Hematopoietic multipotent progenitor cell treated with erythropoietin and hydrocortisone succinate and interleukin-3 and kit ligand, for 4 days (in vitro differentiated cells): ENCODE measurements around the gene ARHGAP28.
"Not testable (repeated sequence)": the region's sequence is repeated elsewhere in the genome, so short reads cannot be mapped to it uniquely, and the experiment has no call there.

Source experiments
- DNase-seq: peaks from one replicate; pipeline ENCODE4 v3.0.0-alpha.2; 2015

The ARHGAP28 gene

GRCh38 chr18:6821356-6821755 is 91.8 kb downstream of the ARHGAP28 start:
- DNase-seq = no peak

DNA sequence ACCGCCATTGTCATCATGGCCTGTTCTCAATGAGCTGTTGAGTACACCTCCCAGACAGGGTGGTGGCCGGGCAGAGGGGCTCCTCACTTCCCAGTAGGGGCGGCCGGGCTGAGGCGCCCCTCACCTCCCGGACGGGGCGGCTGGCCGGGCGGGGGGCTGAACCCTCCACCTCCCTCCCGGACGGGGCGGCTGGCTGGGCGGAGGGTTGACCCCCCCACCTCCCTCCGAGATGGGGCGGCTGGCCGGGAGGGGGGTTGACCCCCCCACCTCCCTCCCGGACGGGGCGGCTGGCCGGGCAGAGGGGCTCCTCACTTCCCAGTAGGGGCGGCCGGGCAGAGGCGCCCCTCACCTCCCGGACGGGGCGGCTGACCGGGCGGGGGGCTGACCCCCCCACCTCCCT is 97.6 kb downstream of the ARHGAP28 start:
- not testable (repeated sequence) for DNase-seq

DNA sequence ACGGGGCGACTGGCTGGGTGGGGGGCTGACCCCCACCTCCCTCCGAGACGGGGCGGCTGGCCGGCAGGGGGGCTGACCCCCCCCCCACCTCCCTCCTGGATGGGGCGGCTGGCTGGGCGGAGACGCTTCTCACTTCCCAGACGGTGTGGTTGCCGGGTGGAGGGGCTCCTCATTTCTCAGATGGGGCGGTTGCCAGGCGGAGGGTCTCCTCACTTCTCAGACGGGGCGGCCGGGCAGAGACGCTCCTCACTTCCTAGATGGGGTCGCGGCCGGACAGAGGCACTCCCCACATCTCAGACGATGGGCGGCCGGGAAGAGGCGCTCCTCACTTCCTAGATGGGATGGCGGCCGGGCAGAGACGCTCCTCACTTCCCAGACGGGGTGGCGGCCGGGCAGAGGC is 98.0 kb downstream of the ARHGAP28 start:
- not testable (repeated sequence) for DNase-seq

DNA sequence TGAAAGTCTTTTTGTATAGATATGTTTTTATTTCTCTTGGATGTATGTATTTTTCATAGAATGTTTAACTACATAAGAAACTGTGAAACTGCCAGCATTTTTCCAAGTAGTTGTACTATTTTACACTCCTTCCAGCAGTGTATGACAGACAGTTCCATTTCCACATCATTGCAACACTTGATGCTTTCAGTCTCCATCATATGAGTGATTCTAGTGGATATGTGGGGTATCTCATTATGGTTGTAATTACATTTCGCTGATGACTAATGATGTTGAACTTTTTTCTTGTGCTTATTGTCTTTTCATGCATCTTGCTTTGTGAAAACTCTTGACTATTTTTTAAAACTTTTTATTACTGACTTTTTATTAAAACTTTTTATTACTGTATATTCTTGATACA is 101.4 kb downstream of the ARHGAP28 start:
- no peak for DNase-seq

- no peak for DNase-seq
These were observed 105.8 kb downstream of the ARHGAP28 start for GRCh38 chr18:6835345-6835744.

- DNase-seq = no peak
These were observed 106.8 kb downstream of the ARHGAP28 start for GRCh38 chr18:6836331-6836730.

DNA sequence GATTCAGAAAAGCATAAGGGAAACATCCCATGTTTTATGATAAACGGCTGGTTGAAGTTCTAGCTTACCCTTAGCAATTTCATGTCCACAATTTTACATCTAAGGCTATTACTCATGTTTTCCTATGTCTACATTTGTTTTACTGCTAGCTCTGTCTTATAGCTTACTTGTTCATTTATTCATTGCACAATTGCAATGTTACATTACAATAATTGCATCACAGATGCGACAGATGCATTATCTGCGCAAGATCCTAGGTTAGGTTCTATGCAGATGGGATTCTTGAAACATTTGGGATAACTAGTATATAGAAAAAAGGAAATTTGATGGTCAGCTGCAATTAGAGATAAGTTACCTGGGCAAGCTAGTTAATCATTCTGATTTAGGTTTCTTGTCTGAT is 108.4 kb downstream of the ARHGAP28 start:
- no peak for DNase-seq

DNA sequence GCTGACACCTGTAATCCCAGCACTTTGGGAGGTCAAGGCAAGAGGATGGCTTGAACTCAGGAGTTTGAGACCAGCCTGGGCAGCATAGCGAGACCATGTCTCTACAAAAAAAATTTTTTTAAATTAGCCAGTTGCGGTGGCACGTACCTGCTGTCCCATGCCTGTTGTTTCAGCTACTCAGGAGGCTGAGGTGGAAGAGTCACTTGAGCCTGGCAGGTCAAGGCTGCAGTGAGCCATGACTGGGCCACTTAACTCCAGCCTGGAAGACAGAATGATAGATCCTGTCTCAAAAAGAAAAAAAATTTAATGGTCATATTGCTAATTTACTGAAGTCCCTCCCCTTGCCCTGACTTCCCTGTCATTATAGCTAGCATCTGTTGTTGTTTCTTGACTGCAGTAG is 112.6 kb downstream of the ARHGAP28 start:
- no peak for DNase-seq

DNA sequence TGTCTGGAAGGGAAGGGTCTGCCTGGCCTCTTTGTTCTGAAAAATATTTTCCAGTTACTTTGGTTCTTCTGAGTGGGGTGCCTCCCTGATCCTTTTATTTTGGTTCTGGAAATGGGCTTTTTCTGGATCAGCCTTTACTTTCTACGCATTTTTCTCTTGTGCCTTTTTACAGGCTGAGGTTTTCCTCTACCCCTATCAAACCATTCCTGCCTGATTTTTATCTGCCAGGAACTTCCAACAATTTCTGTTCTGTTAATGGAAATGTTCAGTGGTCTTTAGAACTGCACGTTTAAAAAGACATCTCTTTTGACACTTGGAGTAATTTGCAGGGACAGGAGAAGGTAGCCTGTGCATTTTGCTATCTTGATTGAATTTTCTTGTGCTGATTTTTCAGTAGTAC is 113.8 kb downstream of the ARHGAP28 start:
- no peak for DNase-seq

GRCh38 chr18:6845521-6845920 is 116.0 kb downstream of the ARHGAP28 start:
- not testable (repeated sequence) for DNase-seq

DNA sequence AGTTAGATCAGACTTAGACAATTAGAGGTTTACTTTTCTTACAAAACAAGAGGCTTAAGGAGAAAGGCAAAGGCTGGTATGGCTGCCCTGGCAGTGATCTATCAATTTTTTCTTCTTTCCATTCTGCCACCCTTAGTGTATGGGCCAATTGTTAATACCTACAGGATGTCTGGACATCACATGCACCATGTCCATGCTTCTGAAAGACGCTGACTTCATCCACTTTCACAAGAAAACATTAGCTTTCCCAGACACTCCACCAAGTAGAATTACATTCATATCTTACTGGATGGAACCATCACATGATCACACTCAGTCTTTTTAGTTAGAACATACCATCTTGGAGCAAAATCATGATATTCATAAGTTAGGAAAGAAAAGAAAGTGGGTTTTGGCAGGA is 120.9 kb downstream of the ARHGAP28 start:
- no peak for DNase-seq

DNA sequence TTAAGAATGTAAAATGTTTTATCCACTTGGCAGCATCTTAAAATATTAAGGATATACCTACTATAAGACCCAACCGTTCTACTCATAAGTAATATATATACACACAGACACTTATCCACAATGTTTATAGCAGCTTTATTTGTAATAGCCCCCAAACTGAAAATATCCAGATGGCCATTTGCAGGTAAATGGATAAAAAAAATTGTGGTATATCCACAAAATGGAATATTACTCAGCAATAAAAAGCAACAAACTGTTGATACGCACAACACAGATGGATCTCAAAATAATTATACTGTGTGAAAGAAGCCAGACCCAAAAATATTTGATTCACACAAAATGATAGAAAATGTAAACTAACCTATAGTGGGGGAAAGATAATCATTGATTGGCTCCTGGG is 122.0 kb downstream of the ARHGAP28 start:
- no peak for DNase-seq

DNA sequence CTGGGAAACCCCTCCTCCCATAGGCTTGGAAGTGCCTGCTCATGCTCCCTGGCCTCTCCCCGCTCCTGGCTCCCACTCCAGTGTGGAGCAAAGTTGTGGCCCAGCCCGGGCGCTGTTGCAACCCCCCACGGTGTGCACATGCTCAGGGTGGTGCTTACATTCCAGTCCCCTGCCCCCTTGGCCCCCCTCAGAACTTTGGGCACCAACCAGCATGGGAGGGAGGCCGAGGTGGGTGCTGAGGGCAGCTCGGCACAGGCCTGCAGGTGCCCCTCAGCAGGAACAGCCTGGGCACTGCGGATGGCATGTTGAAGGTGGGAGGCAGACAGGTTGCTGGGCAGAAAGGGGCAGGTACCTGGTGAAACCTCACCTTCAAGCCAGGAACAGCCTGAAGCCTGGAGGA is 125.3 kb downstream of the ARHGAP28 start:
- DNase-seq = no peak

- DNase-seq = no peak
These were observed 126.3 kb downstream of the ARHGAP28 start for GRCh38 chr18:6855767-6856166.

GRCh38 chr18:6857300-6857699 is 127.8 kb downstream of the ARHGAP28 start:
- no peak for DNase-seq

GRCh38 chr18:6859676-6860422 is 130.3 kb downstream of the ARHGAP28 start:
- no peak for DNase-seq

DNA sequence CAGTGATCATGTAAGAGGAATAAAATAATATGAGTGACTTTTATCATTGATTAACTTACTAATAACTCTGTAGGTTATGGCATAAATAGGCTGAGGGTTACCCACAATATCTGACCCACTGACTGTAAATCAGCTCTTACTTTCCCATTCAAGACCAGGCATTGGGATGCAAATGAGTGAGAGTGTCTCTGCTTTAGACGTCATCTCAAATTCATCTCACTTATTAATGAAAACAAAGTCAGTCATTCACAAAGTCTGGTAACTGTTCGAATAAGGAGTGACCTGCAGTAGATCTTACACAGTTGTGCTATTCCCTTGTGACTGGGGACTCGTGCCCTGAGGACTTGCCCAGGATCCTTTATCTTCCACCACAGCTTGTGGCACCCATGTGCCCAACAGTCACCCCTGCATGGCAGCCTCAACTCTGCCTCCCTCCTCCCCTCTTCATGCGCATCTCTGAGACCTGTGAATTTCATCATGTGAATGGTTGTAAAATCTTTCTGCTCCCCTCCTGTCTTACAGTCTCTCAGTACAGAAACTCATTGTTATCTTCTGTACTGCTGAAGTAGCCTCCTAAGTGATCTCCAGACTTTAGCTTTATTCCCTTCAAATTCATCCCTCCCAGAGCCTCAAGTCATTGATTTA is 131.4 kb downstream of the ARHGAP28 start:
- DNase-seq = no peak

- DNase-seq = no peak
These were observed 135.7 kb downstream of the ARHGAP28 start for GRCh38 chr18:6865251-6865650.

GRCh38 chr18:6866552-6867085 is 137.1 kb downstream of the ARHGAP28 start:
- DNase-seq = no peak

GRCh38 chr18:6868033-6868432 is 138.5 kb downstream of the ARHGAP28 start:
- DNase-seq = no peak

DNA sequence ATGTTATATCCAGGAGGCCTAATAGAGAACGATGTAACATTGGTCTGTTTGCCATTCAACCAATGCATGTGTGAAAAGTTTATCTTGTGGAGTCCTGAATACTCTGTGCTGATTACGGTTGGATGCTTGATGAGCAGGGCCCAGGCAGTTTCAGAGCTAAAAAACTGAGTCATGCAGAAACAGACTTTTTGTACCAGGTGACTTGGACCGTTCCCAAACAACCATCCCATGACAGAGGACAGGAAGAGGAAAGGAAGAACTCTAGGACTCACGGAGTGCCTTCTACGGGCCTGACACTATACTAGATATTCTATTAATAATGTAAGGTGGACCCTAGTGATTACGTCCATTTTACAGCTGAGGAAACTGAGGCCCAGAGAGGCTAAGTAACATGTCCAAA is 142.1 kb downstream of the ARHGAP28 start:
- DNase-seq = no peak

- DNase-seq = no peak
These were observed 143.7 kb downstream of the ARHGAP28 start for GRCh38 chr18:6873040-6873751.

DNA sequence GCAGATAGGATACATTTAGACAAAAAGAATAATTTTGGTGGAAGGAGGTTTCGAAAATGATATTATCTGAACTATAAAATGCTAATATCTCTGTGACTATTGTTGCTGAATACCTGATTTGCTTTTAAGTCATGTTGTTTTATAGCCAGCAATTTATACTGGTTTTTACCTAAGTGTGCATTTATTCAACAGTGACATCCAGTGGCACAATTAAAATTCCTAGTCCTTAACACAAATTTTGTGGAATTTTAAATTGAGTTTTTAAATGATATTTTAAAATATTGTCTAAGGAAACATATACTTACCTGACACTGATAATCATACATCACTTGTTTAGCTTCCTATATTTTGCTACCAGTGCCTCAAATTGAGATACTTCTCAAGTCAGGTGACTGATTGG is 144.8 kb downstream of the ARHGAP28 start:
- DNase-seq = no peak

- no peak for DNase-seq
These were observed 146.2 kb downstream of the ARHGAP28 start for GRCh38 chr18:6875749-6876148.
